Measurements from ENCODE around the gene GLP2R. TPM values are rescaled to one million over a fixed set of nuclear protein-coding genes. Genes with fewer than 3 reads are reported as not detected.

The GLP2R gene
- total and polyA plus RNA-seq, 2 experiments from 2014 or later: not detected

DNA sequence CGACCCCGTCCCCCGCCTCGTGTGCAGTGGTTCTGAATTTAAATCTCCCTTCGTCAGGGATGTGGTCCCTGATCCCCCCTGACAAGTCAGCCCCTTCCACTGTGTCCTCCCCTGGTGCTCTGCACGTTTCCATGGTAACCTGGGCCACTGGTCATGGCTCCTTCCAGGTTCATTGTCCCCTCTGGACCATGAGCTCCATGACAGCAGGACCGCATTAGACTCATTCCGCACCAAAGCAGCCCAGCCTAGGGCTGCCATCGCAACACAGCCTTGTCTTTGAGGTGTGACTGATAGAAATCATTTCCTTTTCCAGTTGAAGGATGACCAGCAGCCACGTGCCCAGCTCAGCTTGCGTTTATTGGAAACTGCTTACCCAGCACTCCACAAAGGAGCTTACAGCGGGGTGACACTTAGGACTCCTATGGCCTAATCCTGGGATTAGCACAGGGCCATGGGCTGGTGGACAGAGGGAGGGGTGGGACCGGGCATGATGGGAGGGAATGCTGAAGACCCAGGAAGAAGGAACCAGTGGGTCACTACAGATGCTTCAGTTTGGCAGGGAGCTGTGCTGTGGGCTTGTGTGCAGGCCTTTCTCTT, 71.7 kb downstream of the GLP2R start:
- H3K27me3 Mint-ChIP-seq (ENCODE audit: insufficient read depth, low read depth, poor library complexity): peaks cover 6% of the 10 kb centered on the region
- TF ChIP-seq EZH2phosphoT487 (IDR thresholded peaks at IDR 0.05; ENCODE audit: unreplicated experiment): no peak
- no peak for TF ChIP-seq ZNF331 (CRISPR knock-in tag; IDR thresholded peaks at IDR 0.05; ENCODE audit: low read depth)
- TF ChIP-seq, protein P1, sequence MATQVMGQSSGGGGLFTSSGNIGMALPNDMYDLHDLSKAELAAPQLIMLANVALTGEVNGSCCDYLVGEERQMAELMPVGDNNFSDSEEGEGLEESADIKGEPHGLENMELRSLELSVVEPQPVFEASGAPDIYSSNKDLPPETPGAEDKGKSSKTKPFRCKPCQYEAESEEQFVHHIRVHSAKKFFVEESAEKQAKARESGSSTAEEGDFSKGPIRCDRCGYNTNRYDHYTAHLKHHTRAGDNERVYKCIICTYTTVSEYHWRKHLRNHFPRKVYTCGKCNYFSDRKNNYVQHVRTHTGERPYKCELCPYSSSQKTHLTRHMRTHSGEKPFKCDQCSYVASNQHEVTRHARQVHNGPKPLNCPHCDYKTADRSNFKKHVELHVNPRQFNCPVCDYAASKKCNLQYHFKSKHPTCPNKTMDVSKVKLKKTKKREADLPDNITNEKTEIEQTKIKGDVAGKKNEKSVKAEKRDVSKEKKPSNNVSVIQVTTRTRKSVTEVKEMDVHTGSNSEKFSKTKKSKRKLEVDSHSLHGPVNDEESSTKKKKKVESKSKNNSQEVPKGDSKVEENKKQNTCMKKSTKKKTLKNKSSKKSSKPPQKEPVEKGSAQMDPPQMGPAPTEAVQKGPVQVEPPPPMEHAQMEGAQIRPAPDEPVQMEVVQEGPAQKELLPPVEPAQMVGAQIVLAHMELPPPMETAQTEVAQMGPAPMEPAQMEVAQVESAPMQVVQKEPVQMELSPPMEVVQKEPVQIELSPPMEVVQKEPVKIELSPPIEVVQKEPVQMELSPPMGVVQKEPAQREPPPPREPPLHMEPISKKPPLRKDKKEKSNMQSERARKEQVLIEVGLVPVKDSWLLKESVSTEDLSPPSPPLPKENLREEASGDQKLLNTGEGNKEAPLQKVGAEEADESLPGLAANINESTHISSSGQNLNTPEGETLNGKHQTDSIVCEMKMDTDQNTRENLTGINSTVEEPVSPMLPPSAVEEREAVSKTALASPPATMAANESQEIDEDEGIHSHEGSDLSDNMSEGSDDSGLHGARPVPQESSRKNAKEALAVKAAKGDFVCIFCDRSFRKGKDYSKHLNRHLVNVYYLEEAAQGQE (IDR thresholded peaks at IDR 0.05; ENCODE audit: unreplicated experiment): no peak
- TF ChIP-seq, protein P2, sequence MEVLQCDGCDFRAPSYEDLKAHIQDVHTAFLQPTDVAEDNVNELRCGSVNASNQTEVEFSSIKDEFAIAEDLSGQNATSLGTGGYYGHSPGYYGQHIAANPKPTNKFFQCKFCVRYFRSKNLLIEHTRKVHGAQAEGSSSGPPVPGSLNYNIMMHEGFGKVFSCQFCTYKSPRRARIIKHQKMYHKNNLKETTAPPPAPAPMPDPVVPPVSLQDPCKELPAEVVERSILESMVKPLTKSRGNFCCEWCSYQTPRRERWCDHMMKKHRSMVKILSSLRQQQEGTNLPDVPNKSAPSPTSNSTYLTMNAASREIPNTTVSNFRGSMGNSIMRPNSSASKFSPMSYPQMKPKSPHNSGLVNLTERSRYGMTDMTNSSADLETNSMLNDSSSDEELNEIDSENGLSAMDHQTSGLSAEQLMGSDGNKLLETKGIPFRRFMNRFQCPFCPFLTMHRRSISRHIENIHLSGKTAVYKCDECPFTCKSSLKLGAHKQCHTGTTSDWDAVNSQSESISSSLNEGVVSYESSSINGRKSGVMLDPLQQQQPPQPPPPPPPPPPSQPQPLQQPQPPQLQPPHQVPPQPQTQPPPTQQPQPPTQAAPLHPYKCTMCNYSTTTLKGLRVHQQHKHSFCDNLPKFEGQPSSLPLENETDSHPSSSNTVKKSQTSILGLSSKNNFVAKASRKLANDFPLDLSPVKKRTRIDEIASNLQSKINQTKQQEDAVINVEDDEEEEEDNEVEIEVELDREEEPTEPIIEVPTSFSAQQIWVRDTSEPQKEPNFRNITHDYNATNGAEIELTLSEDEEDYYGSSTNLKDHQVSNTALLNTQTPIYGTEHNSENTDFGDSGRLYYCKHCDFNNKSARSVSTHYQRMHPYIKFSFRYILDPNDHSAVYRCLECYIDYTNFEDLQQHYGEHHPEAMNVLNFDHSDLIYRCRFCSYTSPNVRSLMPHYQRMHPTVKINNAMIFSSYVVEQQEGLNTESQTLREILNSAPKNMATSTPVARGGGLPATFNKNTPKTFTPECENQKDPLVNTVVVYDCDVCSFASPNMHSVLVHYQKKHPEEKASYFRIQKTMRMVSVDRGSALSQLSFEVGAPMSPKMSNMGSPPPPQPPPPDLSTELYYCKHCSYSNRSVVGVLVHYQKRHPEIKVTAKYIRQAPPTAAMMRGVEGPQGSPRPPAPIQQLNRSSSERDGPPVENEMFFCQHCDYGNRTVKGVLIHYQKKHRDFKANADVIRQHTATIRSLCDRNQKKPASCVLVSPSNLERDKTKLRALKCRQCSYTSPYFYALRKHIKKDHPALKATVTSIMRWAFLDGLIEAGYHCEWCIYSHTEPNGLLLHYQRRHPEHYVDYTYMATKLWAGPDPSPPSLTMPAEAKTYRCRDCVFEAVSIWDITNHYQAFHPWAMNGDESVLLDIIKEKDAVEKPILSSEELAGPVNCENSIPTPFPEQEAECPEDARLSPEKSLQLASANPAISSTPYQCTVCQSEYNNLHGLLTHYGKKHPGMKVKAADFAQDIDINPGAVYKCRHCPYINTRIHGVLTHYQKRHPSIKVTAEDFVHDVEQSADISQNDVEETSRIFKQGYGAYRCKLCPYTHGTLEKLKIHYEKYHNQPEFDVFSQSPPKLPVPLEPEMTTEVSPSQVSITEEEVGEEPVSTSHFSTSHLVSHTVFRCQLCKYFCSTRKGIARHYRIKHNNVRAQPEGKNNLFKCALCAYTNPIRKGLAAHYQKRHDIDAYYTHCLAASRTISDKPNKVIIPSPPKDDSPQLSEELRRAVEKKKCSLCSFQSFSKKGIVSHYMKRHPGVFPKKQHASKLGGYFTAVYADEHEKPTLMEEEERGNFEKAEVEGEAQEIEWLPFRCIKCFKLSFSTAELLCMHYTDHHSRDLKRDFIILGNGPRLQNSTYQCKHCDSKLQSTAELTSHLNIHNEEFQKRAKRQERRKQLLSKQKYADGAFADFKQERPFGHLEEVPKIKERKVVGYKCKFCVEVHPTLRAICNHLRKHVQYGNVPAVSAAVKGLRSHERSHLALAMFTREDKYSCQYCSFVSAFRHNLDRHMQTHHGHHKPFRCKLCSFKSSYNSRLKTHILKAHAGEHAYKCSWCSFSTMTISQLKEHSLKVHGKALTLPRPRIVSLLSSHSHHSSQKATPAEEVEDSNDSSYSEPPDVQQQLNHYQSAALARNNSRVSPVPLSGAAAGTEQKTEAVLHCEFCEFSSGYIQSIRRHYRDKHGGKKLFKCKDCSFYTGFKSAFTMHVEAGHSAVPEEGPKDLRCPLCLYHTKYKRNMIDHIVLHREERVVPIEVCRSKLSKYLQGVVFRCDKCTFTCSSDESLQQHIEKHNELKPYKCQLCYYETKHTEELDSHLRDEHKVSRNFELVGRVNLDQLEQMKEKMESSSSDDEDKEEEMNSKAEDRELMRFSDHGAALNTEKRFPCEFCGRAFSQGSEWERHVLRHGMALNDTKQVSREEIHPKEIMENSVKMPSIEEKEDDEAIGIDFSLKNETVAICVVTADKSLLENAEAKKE (CRISPR knock-in tag; IDR thresholded peaks at IDR 0.05): no peak
- no peak for TF ChIP-seq CREB1 (CRISPR knock-in tag; IDR thresholded peaks at IDR 0.05; ENCODE audit: low read depth)
- TF ChIP-seq, protein P3, sequence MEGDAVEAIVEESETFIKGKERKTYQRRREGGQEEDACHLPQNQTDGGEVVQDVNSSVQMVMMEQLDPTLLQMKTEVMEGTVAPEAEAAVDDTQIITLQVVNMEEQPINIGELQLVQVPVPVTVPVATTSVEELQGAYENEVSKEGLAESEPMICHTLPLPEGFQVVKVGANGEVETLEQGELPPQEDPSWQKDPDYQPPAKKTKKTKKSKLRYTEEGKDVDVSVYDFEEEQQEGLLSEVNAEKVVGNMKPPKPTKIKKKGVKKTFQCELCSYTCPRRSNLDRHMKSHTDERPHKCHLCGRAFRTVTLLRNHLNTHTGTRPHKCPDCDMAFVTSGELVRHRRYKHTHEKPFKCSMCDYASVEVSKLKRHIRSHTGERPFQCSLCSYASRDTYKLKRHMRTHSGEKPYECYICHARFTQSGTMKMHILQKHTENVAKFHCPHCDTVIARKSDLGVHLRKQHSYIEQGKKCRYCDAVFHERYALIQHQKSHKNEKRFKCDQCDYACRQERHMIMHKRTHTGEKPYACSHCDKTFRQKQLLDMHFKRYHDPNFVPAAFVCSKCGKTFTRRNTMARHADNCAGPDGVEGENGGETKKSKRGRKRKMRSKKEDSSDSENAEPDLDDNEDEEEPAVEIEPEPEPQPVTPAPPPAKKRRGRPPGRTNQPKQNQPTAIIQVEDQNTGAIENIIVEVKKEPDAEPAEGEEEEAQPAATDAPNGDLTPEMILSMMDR (conservative IDR thresholded peaks at IDR 0.05; ENCODE audit: low read depth in 2 of 2): no peak
- Histone ChIP-seq H3F3A (replicated peaks; ENCODE audit: low read depth) (no peaks in the 10 kb centered on the region), H3K27ac (ENCODE audit: low read depth) (no peak overlapping the region), H2AFZ (no peak overlapping the region), H3K4me3 (no peak overlapping the region), H3K4me2 (no peak overlapping the region), H3K27me3 (ENCODE audit: insufficient read depth) (no peaks in the 10 kb centered on the region), H3K9me2 (ENCODE audit: insufficient read depth) (no peaks in the 10 kb centered on the region), H3K79me2 (replicated peaks; ENCODE audit: insufficient read depth) (no peaks in the 10 kb centered on the region), H3K36me3 (ENCODE audit: insufficient read depth) (no peaks in the 10 kb centered on the region; the same call in 1 of the 2 replicates), H3K4me1 (ENCODE audit: insufficient read depth) (no peaks in the 10 kb centered on the region), H4K20me1 (replicated peaks; ENCODE audit: insufficient read depth) (no peaks in the 10 kb centered on the region)
- DNase-seq (ENCODE audit: low spot score): no peak
- ATAC-seq: no peak
- no peaks in the 10 kb centered on the region for H3K36me3 Mint-ChIP-seq (ENCODE audit: low read depth)
- no peak overlapping the region for H3K27ac Mint-ChIP-seq
- no peak overlapping the region for H3K4me3 Mint-ChIP-seq
- H3K9me3 Mint-ChIP-seq: no peaks in the 10 kb centered on the region
- peaks cover 6% of the 10 kb centered on the region for H3K4me1 Mint-ChIP-seq
